Calu3 (cell line): ENCODE results near the gene ATP13A4. TPM values are rescaled to one million over a fixed set of nuclear protein-coding genes. Genes with fewer than 3 reads are reported as not detected.
A peak's percentile ranks its signal among the peaks of the same experiment; 100 is the strongest.

Source experiments
- BruUV-seq: library from RNA; stranded (reverse); fragments of 400-500 nt; replicated peaks from 2 replicates; lab custom pipeline; 2021; lab: Mats Ljungman, UMichigan
- CTCF ChIA-PET: fragments of 300-600 bp; sonication (Branson Sonifier 250); formaldehyde crosslinking; loops from one replicate; lab custom pipeline; 2022; ENCODE audit warnings: antibody characterized with exemption; lab: Charles Lee
- DNase-seq: peaks from one replicate; pipeline ENCODE4 v3.0.0; 2022
- H3K27ac Mint-ChIP-seq: one replicate; pipeline ENCODE4 v1.8.0; 2022; ENCODE audit warnings: mixed read lengths; ENCODE audit not compliant: unreplicated experiment
- H3K27me3 Mint-ChIP-seq: one replicate; pipeline ENCODE4 v1.8.0; 2022; ENCODE audit warnings: mixed read lengths; ENCODE audit not compliant: unreplicated experiment
- H3K36me3 Mint-ChIP-seq: one replicate; pipeline ENCODE4 v1.8.0; 2022; ENCODE audit warnings: mild to moderate bottlenecking, moderate library complexity, mixed read lengths; ENCODE audit not compliant: insufficient read depth, unreplicated experiment
- H3K4me1 Mint-ChIP-seq: one replicate; pipeline ENCODE4 v1.8.0; 2022; ENCODE audit warnings: mild to moderate bottlenecking, low read depth, mixed read lengths; ENCODE audit not compliant: unreplicated experiment
- H3K4me3 Mint-ChIP-seq: one replicate; pipeline ENCODE4 v1.8.0; 2022; ENCODE audit warnings: mild to moderate bottlenecking, low read depth, moderate library complexity, mixed read lengths; ENCODE audit not compliant: unreplicated experiment
- H3K9me3 Mint-ChIP-seq: one replicate; pipeline ENCODE4 v1.8.0; 2022; ENCODE audit warnings: low read depth, mixed read lengths; ENCODE audit not compliant: unreplicated experiment
- intact Hi-C: fragments of 100-400 bp; cut with micrococcal nuclease; formaldehyde crosslinking; loops from one replicate; pipeline ENCODE4 v1.10.0; 2022; ENCODE audit not compliant: unreplicated experiment
- total RNA-seq: library from RNA; stranded (reverse); gene quantifications from 2 replicates; pipeline ENCODE4 v1.2.3, GENCODE V29; 2022
- TF ChIP-seq, protein P1 (sequence below): fragments of 200-600 bp; IDR thresholded peaks from one replicate; pipeline ENCODE4 v1.8.0; 2022; ENCODE audit warnings: antibody characterized with exemption; ENCODE audit not compliant: unreplicated experiment

Gene ATP13A4
- total RNA-seq, 1 experiment from 2014 or later = 24.6 TPM

DNA sequence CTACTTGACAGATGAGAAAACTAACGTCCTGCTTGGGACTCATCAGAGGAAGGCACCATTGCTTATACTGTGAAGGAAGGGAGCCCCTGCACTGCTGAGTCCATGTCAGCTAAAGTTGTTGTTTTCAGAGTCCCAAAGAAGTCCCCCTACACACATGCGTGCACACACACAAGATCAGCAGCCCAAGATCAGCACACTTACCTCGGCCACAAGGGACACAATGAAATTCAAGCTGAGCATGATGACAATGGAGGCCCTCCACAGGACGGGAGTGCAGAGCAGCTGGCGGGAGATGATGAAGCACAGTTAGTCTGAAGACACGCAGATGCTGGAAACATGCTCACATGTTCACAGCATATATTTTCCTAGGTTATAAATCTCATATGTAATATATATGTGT is 147.6 kb downstream of the ATP13A4 start:
- intact Hi-C loops = no loop called here
- TF ChIP-seq, protein P1, sequence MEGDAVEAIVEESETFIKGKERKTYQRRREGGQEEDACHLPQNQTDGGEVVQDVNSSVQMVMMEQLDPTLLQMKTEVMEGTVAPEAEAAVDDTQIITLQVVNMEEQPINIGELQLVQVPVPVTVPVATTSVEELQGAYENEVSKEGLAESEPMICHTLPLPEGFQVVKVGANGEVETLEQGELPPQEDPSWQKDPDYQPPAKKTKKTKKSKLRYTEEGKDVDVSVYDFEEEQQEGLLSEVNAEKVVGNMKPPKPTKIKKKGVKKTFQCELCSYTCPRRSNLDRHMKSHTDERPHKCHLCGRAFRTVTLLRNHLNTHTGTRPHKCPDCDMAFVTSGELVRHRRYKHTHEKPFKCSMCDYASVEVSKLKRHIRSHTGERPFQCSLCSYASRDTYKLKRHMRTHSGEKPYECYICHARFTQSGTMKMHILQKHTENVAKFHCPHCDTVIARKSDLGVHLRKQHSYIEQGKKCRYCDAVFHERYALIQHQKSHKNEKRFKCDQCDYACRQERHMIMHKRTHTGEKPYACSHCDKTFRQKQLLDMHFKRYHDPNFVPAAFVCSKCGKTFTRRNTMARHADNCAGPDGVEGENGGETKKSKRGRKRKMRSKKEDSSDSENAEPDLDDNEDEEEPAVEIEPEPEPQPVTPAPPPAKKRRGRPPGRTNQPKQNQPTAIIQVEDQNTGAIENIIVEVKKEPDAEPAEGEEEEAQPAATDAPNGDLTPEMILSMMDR = no peak
- no peaks in the 10 kb centered on the region for H3K4me1 Mint-ChIP-seq
- no peak overlapping the region for H3K27ac Mint-ChIP-seq
- H3K27me3 Mint-ChIP-seq = no peaks in the 10 kb centered on the region
- H3K9me3 Mint-ChIP-seq = no peaks in the 10 kb centered on the region
- no peak for DNase-seq
- BruUV-seq = no TSS peak
- H3K36me3 Mint-ChIP-seq = no peaks in the 10 kb centered on the region
- no peak overlapping the region for H3K4me3 Mint-ChIP-seq
- CTCF ChIA-PET = no interaction called here

DNA sequence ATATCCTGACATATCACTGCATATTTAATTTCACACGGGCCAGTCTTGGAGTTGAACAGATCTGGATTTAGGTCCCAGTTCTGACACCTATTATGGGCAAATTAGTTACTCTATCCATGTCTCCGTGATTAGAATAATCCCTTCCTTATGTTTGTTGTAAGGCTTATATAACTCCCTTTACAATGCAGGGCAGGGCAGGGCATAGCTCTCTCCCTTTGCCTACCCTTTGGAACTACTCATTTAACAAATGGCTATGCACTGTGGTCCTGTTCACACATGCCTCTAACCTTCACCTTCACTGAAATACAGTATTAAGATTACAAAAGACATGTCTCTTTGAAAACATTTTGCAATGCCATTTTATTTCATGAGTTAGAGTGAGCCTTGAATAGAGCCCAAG is 151.4 kb downstream of the ATP13A4 start:
- H3K27me3 Mint-ChIP-seq = no peaks in the 10 kb centered on the region
- H3K4me3 Mint-ChIP-seq = no peak overlapping the region
- TF ChIP-seq, protein P1 = no peak
- BruUV-seq = no TSS peak
- peaks cover 13% of the 10 kb centered on the region for H3K4me1 Mint-ChIP-seq
- intact Hi-C loops = no loop called here
- no peaks in the 10 kb centered on the region for H3K36me3 Mint-ChIP-seq
- CTCF ChIA-PET = no interaction called here
- no peak overlapping the region for H3K27ac Mint-ChIP-seq
- H3K9me3 Mint-ChIP-seq = no peaks in the 10 kb centered on the region
- DNase-seq = no peak

DNA sequence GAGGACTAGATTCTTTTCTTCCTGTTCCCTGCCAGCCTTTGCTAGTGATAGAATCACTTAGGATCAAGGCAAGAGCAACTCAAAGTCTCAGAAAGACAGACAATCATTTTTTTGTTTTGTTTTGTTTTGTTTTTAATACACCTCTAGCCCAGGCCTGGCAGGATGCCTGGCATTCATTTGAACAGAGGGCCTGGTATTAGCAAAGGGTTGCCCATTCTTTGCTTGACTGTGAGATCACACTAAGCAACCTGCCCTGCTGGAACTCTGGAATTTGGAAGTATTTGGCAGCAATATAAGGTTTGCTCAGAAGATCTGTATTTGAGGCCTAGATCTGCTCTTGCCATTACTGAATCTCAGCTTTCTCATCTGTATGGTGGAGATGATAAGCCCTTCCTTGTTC is 154.4 kb downstream of the ATP13A4 start:
- Mint-ChIP-seq H3K36me3 (no peaks in the 10 kb centered on the region), H3K9me3 (peaks cover 7% of the 10 kb centered on the region), H3K4me3 (no peak overlapping the region), H3K27ac (peak overlapping the region; percentile 26), H3K4me1 (peaks cover 13% of the 10 kb centered on the region), H3K27me3 (no peaks in the 10 kb centered on the region)
- CTCF ChIA-PET = interaction anchor here (0.7 to 0.8 kb wide), 2 partner anchors 9 to 368 kb away, joined by 3 to 4 read pairs; no protein-coding TSS in a partner anchor
- no TSS peak for BruUV-seq
- DNase-seq = peak; percentile 57
- TF ChIP-seq, protein P1 = no peak
- intact Hi-C loops = no loop called here

DNA sequence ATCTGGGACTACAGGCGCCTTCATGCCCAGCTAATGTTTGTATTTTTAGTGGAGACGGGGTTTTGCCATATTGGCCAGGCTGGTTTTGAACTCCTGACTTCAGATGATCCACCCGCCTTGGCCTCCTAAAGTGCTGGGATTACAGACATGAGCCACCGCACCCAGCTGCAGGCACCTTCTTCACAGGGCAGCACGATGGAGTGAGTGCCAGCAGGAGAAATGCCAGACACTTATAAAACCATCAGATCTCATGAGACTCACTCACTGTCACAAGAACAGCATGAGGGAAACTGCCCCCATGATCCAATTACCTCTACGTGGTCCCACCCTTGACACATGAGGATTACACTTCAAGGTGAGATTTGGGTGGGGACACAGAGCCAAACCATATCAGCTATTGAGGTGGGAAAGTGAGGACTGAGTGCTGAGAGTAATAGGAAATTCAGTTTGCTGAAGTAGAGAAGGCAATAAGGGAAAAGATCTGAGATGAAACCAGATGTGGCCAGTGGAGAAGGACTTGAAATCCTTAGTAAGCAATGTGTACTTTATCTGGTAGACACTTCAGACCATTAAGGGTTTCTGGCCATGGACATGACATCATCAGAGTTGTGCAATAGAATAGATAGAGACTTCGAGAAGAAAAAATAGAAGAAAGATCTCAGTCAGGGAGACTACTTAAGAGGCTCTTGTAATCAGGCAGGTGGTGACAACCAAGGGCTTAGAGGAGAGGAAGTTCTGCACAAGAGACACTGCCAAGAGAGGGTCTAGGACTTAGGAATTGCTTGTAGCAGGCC is 158.0 kb downstream of the ATP13A4 start:
- CTCF ChIA-PET = no interaction called here
- H3K27ac Mint-ChIP-seq = no peak overlapping the region
- no peak for DNase-seq
- TF ChIP-seq, protein P1 = no peak
- H3K27me3 Mint-ChIP-seq = no peaks in the 10 kb centered on the region
- H3K4me3 Mint-ChIP-seq = no peak overlapping the region
- H3K36me3 Mint-ChIP-seq = no peaks in the 10 kb centered on the region
- intact Hi-C loops = no loop called here
- BruUV-seq = no TSS peak
- H3K9me3 Mint-ChIP-seq = peaks cover 7% of the 10 kb centered on the region
- peaks cover 13% of the 10 kb centered on the region for H3K4me1 Mint-ChIP-seq
